Panc1 (cell line): Measurements from ENCODE around the gene UGT1A3. TPM values are rescaled to one million over a fixed set of nuclear protein-coding genes. Genes with fewer than 3 reads are reported as not detected.

Experiments used
- ATAC-seq: fragments of 200-7000 bp; cut with Tn5 transposase; 2 replicates; pipeline ENCODE4 v1.9.1; 2020; ENCODE audit warnings: mild to moderate bottlenecking, moderate library complexity
- BruUV-seq: library from RNA; stranded (reverse); fragments of 400-500 nt; replicated peaks from 2 replicates; lab custom pipeline; 2021; lab: Mats Ljungman, UMichigan
- CTCF ChIA-PET: fragments of 300-600 bp; sonication (Branson Sonifier 250); formaldehyde crosslinking; loops from one replicate; lab custom pipeline; 2022; ENCODE audit warnings: antibody characterized with exemption; lab: Charles Lee
- POLR2A ChIA-PET: fragments of 300-600 bp; sonication (Branson Sonifier 250); formaldehyde crosslinking; loops from one replicate; lab custom pipeline; 2022; ENCODE audit warnings: antibody characterized with exemption; lab: Charles Lee
- DNase-seq: peaks from one replicate; pipeline ENCODE4 v3.0.0-alpha.2; 2010; ENCODE audit warnings: low read depth, low spot score
- H3K27ac ChIP-seq: 2 replicates; pipeline ENCODE4 v1.5.1; 2011; ENCODE audit warnings: mild to moderate bottlenecking, low read length, inconsistent platforms
- H3K27me3 ChIP-seq: fragments of 200-500 bp; sonication (Bioruptor generic); 2 replicates; pipeline ENCODE4 v1.6.0; 2014; ENCODE audit warnings: low read length, inconsistent platforms; ENCODE audit not compliant: control insufficient read depth, insufficient read depth
- H3K36me3 ChIP-seq: fragments of 200-500 bp; sonication (Bioruptor generic); 2 replicates; pipeline ENCODE4 v1.5.1; 2014; ENCODE audit warnings: inconsistent platforms, mild to moderate bottlenecking, low read length, moderate library complexity; ENCODE audit not compliant: control insufficient read depth, insufficient read depth
- H3K4me1 ChIP-seq: 2 replicates; pipeline ENCODE4 v1.5.1; 2011; ENCODE audit warnings: inconsistent platforms, mild to moderate bottlenecking, low read length, moderate library complexity; ENCODE audit not compliant: control insufficient read depth, insufficient read depth
- H3K4me3 ChIP-seq, 2 experiments: 2 replicates each; pipeline ENCODE4 v1.5.1; 2011 to 2012; ENCODE audit warnings: low read depth in 2 of 2, low read length in 2 of 2, mild to moderate bottlenecking in 2 of 2, inconsistent platforms in 1 of 2, moderate library complexity in 1 of 2
- H3K9me3 ChIP-seq: fragments of 200-500 bp; sonication (Bioruptor generic); 2 replicates; pipeline ENCODE4 v1.5.1; 2014; ENCODE audit warnings: low read depth, mild to moderate bottlenecking, inconsistent platforms, low read length, moderate library complexity; ENCODE audit not compliant: control insufficient read depth, insufficient read depth
- CTCF ChIP-seq: fragments of 450-650 bp; IDR thresholded peaks from 2 replicates; pipeline ENCODE4 v1.5.1; 2017; ENCODE audit warnings: mild to moderate bottlenecking
- POLR2AphosphoS5 ChIP-seq: IDR thresholded peaks from 2 replicates; pipeline ENCODE4 v1.6.1; 2012; ENCODE audit warnings: mild to moderate bottlenecking, low read depth, low read length, moderate library complexity
- REST ChIP-seq, 2 experiments: IDR thresholded peaks; 2 replicates each; pipeline ENCODE4 v1.6.1; 2011 to 2012; ENCODE audit warnings: low read depth in 2 of 2, control low read depth in 1 of 2, low read length in 1 of 2, mild to moderate bottlenecking in 1 of 2, moderate library complexity in 1 of 2; ENCODE audit not compliant: insufficient read depth in 1 of 2
- SIN3A ChIP-seq: IDR thresholded peaks from 2 replicates; pipeline ENCODE4 v1.6.1; 2012; ENCODE audit warnings: low read depth, mild to moderate bottlenecking, low read length, moderate library complexity, borderline replicate concordance; ENCODE audit not compliant: insufficient read depth
- TCF7L2 ChIP-seq: IDR thresholded peaks from 2 replicates; pipeline ENCODE4 v1.6.1; 2011; ENCODE audit warnings: mild to moderate bottlenecking, low read depth, low read length, inconsistent platforms
- in situ Hi-C: cut with HindIII; loops from 2 replicates; pipeline ENCODE4 v1.10.0; 2016; ENCODE audit warnings: low sequenced_read_pairs, low pct_unique_long_range_greater_than_20kb
- intact Hi-C: fragments of 100-400 bp; cut with micrococcal nuclease; formaldehyde crosslinking; loops from one replicate; pipeline ENCODE4 v1.10.0; 2022; ENCODE audit not compliant: unreplicated experiment
- total RNA-seq: library from RNA; stranded (reverse); gene quantifications from one replicate; pipeline ENCODE4 v1.2.1, GENCODE V29; 2021; ENCODE audit not compliant: unreplicated experiment

The UGT1A3 gene
- total RNA-seq, 1 experiment from 2014 or later = not detected

- in situ Hi-C loops (no loop called here), intact Hi-C loops (no loop called here)
- no peak for TF ChIP-seq TCF7L2
- TF ChIP-seq POLR2AphosphoS5 = no peak
- no peak for TF ChIP-seq SIN3A
- Histone ChIP-seq H3K9me3 (no peaks in the 10 kb centered on the region), H3K27me3 (no peaks in the 10 kb centered on the region), H3K4me1 (no peaks in the 10 kb centered on the region), H3K36me3 (no peaks in the 10 kb centered on the region), H3K27ac (no peak overlapping the region), H3K4me3 (no peak overlapping the region)
- ChIA-PET POLR2A (no interaction called here), CTCF (no interaction called here)
- DNase-seq (no peak), ATAC-seq (no peak)
- BruUV-seq = no TSS peak
Measured at GRCh38 chr2:233820774-233821105, 91.9 kb downstream of the UGT1A3 start.

- ChIA-PET POLR2A (no interaction called here), CTCF (no interaction called here)
- no peaks in the 10 kb centered on the region for H3K36me3 ChIP-seq
Measured at GRCh38 chr2:233821196-233821595, 92.4 kb downstream of the UGT1A3 start.

GRCh38 chr2:233821709-233822100 is 92.9 kb downstream of the UGT1A3 start:
- Histone ChIP-seq H3K4me1 (no peaks in the 10 kb centered on the region), H3K27ac (no peak overlapping the region), H3K27me3 (no peaks in the 10 kb centered on the region), H3K36me3 (no peaks in the 10 kb centered on the region), H3K4me3 (no peak overlapping the region), H3K9me3 (no peaks in the 10 kb centered on the region)
- ATAC-seq = no peak
- ChIA-PET CTCF (no interaction called here), POLR2A (no interaction called here)
- intact Hi-C loops (no loop called here), in situ Hi-C loops (no loop called here)
- BruUV-seq = no TSS peak
- DNase-seq = no peak
- TF ChIP-seq TCF7L2 (no peak), SIN3A (no peak), REST (IDR thresholded peaks at IDR 0.05; ENCODE audit: insufficient read depth in 1 of 2, low read depth in 2 of 2, low read length in 1 of 2) (no peak), POLR2AphosphoS5 (no peak), CTCF (no peak)

More at GRCh38 chr2:233821196-233821595, 92.4 kb downstream of the UGT1A3 start:
- Histone ChIP-seq H3K27ac (no peak overlapping the region), H3K27me3 (no peaks in the 10 kb centered on the region), H3K9me3 (no peaks in the 10 kb centered on the region), H3K4me3 (no peak overlapping the region), H3K4me1 (no peaks in the 10 kb centered on the region)
- BruUV-seq = no TSS peak
- DNase-seq = no peak
- ATAC-seq = no peak
- intact Hi-C loops = no loop called here
- TF ChIP-seq POLR2AphosphoS5 (no peak), TCF7L2 (no peak), REST (IDR thresholded peaks at IDR 0.05; ENCODE audit: insufficient read depth in 1 of 2, low read depth in 2 of 2, low read length in 1 of 2) (no peak), SIN3A (no peak)
- in situ Hi-C loops = no loop called here
